Activated CD4-positive, alpha-beta T cell treated with anti-CD3 and anti-CD28 coated beads for 4 hours (primary cell): ENCODE results near the gene SLC41A1.
A peak's percentile ranks its signal among the peaks of the same experiment; 100 is the strongest.

ENCODE experiments used
- DNase-seq, 2 donors: peaks; one replicate each; pipeline ENCODE4 v3.0.0-alpha.2; 2020

The SLC41A1 gene

DNA sequence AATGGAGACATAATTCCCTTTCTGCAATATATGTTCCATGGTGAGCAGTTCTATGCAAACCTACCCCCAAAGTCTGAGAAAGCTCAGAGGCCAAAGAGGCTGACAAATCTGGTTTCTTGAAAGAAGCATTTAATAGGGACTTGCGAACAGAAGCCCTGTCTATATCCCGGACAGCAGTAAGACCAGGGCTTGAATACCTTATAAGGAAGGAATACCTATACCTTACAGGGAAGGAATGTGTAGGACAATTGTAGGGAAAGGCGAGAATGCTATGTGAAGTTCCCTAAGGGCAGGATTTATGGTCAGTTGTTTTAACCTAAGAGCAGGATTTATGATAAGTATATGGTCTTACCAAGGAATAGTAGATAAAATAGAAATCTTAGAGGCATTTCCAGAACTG, 5.0 kb upstream of the SLC41A1 start:
- no peak for DNase-seq

DNA sequence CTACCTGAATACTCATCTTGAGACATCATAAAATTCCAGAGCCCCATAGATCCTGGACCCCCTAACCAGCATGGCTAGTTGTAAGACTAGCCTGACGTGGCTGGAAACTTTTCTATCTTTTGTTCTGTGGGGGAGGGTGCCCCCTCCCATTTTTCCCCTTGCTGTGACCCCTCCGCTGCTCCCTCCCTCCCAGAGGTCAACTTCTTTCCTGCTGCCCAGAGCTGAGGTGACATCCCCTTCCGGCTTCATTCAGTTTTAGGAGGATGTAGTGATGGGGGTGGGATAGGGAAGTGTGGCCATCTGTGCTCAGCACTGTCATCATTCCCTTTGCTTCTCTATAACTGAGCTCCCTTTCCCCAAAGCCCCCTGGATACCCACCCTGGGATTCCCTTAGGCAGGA, 4.4 kb upstream of the SLC41A1 start:
- DNase-seq, result no peak

DNA sequence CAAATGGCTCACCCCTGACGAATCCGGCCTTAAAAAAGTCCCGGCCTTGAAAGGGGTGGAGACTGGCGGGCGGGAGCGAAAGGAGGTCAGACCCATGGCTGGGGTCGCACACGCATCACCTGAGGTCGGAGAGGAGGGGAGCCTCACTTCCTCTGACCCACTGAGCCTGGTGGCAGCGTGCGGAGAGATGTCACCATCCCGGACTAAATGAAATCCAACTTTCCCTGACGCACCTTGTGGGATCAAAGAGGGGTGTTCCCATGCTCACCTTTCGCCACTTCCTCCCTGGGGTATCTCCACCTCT, 709 bp upstream of the SLC41A1 start:
- no peak for DNase-seq

DNA sequence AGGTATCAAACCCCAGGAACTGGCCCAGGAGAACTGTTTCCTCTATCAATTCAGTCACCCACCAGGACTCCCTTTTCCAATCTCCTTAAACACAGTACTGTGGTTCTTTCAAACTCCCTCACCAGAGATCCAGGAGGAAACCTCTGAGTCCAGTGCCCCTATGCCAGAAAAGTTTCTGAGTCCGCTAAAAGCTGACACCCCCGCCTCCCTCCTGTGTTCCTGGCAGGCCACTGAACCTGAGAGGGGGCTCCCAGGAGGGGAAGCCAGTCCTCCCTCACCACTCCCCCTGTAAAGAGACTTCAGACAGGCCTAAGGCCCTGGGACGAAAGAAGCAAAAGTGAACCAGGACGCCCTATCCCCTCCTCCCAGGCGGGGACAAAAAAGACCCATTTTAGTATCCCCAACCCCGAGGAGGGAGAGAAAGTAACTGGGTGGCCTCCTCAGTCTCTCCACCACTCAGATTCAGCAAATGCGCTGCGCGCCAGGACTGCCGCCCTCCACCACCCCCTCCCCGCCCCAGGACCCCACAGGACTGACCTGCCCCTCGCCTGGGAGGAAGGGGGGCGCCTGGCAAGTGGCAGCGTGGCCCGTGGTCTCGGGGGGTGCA, 624 bp downstream of the SLC41A1 start:
- no peak for DNase-seq

DNA sequence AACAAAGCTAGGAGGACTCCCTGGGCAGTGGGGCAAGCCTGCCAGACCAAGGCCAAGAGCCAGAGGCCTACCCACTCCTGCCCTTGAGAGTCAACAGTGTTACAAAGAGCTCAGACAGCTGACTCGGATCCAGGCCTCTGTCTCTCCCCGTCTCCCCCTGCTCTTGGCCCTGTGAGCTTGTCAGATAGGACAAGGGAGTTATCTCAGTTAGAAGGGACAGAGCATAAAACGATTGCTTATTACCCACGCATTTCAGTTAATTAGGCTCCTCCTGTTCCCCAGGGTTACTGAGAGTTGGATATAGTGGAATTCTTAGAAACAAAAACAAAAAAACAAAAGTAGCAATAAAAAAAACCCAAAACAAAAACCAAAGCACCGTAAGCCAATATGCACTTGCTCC, 1.3 kb downstream of the SLC41A1 start:
- no peak for DNase-seq

DNA sequence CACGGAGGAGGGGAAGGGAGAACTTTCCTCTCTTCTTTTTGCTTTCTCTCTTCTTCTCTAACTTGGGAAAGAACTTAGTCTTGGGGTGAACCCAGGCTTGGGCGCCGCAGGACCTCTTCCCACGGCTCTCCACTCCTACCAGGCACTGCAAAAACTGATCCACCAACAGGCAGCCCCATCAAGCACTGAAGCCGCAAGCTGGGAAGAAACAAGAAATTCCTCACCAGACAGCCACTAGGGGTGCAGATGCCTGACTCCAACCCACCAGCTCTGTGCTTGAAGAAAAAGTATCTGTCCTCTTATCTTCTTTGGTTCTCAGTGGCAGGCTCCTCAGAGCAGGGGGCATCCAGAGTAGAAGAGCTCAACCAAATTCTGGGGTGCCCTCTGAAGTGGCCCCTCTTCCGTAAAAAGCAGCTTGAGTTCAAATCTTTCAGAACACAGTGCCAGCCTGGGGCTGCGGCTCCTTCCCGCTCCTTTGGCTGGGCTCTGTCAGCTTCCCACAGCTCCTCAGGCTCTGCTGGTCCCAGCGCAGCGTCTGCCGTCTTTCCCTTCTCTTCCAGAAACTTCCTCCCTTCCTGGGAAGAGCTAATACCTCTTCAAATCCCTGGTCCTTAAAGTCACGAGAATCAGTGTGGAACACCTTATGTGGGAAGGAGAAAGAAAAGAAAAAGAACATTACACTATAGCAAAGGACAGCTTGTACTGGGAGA, 2.4 kb downstream of the SLC41A1 start:
- DNase-seq, result no peak

DNA sequence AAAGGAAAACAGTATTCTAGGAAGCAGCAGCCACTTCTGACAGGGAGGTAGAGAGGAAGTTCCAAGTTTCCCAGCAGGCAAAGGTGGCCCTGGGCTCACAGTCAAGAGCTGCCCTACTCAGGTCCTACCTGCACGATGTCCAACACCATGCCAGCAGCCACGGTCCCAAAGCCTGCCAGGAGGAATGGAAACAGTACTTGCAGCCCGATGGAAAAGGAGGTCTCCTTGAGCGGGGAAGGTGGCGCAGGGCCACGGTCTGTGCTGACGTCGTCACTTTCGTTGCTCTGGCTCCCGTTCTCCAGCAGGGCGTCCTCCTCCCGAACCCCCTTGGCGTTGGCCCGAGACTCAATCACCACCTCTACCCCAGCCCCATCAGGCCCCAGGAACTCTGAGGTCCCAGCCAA, 3.1 kb downstream of the SLC41A1 start:
- DNase-seq, result no peak

DNA sequence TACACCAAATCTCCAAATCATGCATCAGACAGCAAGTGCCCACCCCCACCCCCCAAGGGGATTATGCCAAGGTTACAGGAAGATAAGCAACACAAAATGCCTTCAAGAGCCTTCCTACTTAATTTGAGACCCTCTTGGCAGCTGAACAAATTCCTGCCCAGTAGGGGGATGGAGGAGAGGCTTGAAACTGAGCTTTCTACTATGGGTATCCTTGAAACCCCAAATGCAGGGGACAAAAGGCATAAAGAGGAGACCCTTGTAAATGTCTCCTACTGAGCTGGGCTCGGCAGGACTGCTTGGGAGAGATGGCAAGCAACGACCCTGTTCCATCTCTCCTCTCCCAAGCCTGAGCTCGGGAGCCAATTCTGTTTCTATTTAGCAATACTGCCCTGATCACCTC, 3.5 kb downstream of the SLC41A1 start:
- no peak for DNase-seq

DNA sequence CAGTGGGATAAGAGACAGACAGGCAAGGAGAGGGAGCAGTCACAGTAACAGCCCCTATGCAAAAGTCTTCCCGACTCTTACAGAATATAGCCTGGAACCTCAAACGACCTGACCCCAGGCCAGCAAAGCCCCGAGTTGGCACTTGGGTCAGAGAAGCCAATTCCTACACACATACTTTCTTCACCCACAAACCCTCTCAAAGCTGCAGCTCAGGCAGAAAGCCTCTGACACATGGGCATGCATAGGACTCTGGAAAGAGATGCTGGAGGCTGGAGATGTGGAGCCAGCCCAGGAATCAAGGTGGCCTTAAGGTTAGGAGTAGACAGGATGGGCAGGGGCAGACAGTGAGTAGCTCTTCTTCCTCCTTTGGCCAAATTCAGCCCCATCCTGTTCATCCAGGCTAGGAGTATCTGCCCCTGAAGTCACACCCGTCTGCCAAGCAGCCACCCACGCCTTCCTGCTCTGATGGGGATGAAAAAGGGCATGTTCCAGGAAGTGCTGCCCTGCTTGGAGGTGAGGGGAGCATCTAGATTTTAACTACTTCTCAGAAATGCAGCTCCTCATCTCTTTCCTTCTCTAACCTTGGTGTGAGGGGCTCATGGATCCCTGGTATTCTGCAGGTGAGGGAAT, 7.8 kb downstream of the SLC41A1 start:
- DNase-seq, result peak; percentile 44 to 46

DNA sequence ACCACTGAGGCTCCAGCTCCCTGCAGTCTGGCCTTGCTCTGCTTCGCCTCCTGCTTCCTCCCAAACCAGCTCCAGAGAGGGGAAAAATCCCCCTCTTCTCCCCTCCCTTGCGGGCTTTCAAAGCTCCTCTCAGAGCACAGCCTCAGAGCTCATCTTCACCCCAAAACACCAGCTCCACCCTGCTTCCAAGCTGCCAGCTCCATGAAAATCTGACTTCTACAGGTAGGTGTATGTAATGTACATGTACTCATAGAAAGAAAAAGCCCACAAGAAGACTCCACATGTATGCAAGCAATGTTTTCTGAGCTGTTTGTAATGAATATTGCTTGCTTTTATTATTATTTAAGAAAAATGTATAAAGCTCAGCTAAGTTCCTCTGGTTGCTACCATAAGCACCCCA, 8.4 kb downstream of the SLC41A1 start:
- DNase-seq, result no peak

DNA sequence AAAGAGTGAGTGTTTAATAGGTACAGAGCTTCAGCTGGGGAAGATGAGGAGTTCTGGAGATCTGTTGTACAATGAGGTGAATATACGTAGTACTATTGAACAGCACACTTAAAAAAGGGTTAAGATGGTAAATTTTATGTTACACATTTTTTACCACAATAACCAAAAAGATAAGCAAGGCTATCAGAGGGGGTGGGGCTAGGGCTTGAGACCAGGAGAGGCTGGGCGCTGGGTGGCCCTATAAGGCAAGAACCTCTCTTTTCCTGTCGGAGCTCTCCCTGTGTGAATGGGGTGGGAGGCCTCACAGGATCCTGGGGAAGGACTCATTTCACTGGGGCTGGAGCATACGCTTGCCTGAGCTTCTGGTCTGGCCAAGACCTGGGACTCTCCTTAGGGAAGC, 9.0 kb downstream of the SLC41A1 start:
- DNase-seq, result no peak

DNA sequence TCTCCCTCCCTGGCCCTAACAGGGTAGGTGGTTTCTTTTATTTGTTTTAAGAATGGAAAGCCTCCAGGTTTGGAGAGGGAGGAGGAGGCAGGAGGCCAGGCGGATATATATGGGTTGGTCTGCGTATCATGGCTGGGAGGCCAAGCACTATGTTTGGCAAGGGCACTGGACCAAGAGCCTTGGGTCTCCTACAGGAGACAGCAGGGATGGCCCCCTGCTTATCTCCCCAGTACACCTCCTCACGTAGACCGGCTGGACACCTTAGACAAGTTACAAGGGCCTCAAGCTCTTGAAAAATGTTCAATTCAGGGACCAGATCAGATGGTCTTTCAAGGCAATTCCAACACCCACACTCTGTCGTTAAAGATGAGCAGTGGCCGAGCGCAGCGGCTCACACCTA, 10.9 kb downstream of the SLC41A1 start:
- DNase-seq, result no peak

DNA sequence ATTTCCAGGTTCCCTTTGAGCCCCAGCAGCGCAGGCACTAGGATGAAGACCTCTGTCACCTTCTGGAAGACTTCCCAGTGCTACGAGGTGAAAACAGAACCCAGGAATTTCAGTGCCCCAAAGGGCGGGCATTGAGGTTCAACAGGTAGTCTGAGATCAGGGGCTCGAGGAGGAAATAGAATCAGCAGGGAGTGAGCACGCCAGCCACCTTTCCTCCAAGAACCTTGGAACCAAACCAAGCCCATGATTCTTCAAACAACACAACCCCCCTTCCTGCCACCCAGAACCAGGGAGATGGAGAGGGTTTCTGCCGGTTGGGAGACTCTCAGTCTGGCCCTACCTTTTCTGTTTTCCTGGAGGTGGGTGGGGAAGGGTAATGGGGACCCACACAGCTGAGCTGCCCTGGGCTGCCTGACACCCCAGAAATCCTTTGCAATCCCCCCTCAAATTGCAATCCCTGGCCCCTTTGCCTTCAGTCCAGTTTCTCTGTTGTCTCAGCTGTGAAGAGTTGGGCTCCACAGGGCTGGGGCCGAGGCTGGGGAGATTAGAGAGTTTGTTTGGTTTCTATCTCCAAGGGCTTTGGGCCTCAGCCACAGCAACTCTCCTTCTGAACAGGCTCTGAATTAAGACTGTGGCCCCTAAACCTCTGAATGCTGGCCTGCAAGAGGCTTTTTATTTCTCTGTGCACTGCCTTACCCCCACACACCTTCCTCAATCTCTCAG, 11.9 kb downstream of the SLC41A1 start:
- DNase-seq, result no peak

DNA sequence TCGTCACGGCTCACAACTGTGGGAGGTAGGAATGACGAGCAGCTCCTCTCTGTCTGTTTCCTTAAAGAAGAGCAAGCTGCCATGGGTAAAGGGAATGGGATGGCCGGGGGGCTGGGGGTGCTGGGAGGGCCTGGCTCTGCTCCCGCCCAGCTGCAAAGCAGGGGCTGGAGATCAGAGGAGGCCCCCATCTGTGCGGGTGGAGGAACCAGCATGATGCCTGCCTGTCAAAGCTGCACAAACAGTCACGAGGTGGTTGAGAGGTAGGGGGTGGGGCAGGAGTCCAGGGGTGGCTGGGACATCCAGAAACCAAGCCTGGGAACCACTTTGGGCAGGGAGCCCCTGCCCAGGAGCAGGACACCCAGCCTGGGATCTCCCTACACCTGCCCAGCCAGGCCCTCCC, 12.6 kb downstream of the SLC41A1 start:
- DNase-seq, result no peak

DNA sequence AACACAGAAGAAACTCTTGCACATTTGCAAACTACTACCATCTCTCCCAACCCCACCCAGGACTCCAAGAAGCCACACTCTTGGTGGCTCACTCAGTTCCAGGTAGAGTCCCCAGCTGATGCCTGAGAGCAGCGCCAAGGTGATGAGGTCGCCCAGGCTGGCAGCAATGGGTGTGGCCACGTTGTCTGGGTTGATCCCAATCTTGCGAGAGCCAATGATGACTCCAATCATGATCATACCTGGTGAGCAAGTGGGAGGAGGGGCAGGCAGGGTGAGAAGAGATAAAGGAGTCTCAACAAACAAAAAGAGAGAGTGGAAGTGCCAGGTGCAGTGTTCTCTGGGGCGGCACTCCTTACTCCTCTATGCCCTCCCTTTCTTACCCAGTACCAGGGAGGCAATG, 14.4 kb downstream of the SLC41A1 start:
- DNase-seq, result no peak

DNA sequence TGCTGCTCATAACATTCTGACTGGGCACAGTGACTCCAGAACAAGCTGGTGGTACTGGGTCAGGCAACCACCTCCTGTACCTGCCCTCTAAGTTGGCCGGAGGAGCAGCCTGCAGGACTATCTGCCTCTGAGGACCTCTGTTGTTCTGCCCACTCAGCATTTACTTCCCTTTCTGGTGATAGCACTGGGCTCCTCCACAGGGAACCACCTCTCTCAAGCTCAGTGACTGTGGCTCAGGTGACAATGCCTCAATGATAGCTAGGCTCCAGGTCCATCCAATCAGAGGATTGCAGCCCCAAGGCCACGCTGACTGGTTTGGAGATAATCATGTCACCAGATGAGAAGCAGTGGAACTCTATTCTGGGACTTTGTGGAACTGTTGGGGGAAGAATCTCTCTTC, 15.8 kb downstream of the SLC41A1 start:
- DNase-seq, result no peak

DNA sequence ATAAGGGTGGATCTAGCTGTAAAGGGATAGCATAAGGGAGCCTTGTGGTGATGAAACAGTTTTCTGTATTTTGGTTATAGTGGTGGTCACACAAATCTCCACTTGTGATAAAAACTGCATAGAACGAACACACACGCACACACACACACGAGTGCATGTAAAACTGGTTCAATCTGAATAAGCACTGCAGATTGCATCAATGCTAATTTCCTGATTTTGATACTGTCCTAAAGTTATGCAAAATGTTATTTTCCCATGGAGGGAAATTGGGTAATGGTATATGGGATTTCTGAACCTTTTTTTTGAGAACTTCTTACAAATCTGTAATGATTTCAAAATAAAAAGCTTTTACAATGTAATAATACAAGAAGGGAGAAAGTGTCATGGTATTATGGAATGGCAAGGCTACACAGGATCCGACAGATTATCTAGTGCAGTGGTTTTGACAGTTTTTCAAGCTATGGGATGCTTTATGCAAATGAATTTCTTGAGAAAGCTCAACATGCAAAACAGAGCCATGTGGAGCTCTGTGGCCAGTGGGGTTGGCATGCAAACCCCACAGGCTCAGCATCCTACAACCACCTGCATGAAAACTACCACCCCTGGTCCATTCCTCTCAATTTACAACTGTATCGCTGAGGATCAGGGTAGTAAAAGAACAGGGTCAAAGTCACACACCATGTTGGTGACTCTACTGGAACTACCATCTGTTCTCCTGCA, 18.8 kb downstream of the SLC41A1 start:
- DNase-seq, result no peak

DNA sequence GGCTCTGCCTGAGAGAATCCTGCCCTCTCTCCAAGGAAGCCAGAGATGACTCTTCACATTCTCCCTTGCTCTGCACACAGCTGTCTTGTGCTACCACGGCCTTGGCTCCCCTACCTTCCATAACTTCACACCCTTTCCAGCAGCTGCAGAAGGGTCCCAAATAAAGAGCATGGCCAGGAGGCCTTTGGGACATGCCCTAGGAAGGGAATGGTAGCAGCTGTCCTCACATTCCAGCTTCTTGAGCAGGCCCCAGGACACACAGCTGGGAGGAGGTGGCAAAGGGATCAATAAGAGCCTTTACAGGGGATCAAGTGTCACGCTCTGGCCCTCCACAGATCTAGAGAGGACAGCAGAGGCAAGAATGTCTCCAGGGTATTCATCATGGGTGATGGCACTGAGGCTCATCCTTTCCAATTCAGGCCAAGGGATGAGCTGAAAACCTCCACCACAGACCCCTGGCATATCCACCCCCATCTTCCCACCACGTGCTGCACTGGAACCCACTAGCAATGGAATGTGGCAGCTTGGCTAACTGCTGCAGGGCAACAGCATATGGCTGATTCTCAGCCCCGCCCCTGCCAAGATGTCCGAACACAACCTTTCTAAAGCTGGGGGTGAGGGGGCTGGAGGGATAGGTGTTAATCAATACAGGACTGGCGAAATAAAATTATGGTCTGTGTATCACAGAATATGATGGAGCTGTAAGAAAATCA, 19.9 kb downstream of the SLC41A1 start:
- no peak for DNase-seq

DNA sequence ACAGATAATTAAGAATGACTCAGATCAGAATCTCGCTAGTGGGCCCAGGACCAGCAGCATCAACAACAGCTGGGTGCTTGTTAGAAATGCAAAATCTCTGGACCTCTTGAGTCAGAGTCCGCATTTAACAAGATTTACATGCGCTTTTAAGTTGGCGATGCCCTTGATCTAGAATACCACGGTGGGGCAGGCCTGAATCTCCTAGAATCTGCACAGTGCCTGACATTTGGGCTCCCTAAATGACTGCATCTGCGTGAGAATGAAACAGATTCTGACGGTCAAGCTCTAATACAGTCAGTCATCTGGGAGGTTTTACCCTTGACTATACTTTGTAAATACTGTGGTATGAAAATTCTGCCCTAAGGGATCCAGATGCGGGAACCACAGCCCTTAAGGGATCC, 20.5 kb downstream of the SLC41A1 start:
- DNase-seq, result no peak

DNA sequence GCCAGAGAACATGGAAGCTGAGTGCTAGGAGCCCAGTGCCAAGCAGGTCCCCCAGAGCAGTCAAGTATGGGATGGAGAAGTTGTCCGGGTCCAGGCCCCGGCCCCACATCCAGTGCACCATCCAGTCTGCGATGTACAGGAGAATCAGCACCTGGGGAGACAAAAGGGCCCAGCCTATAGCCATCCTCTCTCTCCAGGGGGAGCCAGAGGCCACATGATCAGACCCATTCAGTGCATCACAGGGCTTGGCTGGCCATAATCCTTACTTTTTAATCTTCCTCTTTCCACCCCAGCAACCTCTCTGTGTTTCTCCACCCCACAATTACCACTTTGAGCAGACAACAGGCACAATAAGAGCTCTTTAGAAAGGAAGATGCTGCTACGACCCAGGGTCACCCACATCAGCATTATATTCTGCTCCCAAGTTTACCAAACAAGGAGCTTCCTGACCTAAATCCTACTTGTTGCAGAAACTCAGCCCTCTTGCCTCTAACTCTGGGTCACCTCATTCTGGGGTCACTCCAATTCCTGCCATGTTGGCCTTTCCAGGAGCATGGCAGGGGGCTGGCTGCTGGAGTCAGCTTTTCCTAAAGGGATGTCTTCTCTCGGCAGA, 21.3 kb downstream of the SLC41A1 start:
- peak; percentile 57 to 67 for DNase-seq

DNA sequence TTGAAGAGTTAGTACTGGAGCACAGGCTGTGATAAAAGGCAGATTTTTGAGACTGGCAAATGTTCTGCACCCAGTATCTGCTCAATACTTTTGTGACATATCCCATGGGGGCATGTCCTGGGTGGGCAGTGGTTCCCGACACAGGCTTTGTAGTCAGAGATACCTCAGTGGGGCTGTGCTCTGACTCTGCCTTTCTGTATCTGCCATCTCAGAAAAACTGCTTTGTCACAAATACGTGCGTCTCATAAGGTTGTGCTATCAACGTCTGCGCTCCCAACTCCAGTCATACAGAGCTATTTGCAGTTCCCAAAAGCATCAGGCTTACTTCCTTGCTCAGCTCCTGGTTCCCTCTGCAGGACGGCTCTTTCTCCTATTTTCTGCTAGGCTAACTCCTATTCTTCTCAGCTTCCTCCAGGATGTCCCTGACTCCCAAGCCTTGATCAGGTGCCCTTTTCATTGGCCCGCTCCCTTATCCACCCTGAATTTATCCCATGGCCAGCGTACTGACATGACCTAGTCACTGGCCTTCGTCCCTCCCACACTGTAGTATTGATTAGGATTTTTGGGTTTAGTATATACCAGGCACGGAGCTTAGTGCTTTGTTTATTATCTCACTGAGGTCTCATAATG, 25.6 kb downstream of the SLC41A1 start:
- no peak for DNase-seq

DNA sequence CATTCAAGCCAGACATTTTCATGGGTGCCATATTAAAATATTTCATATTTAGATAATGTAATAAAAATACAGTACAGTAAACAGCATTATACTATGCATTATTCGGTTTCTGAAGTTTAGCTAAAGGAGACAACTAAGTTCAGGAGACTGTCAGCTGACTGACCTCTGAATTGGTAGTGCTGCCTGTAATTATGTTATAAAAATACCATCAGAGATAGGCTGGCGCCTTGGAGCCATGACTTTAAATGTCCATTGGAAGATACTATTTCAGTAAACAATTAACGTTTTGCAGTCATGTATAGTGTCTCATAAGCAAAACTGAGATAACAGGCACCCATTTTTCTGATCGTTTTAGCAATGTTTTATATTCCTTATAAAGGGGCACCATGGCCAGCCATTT, 26.4 kb downstream of the SLC41A1 start:
- DNase-seq, result no peak
